CD14-positive monocyte (primary cell): ENCODE data around the gene PLOD2. TPM values are rescaled to one million over a fixed set of nuclear protein-coding genes. Genes with fewer than 3 reads are reported as not detected.

ENCODE experiments used
- DNase-seq, 3 donors: peaks; one replicate each; pipeline ENCODE4 v3.0.0-alpha.2; 2011 to 2022
- H2AFZ ChIP-seq: 2 replicates; pipeline ENCODE4 v1.6.0; 2012; ENCODE audit warnings: mild to moderate bottlenecking, low read depth, low read length, inconsistent platforms; ENCODE audit not compliant: insufficient read depth, poor library complexity, severe bottlenecking
- H3K27ac ChIP-seq, 2 donors: 1 replicate in 1 of 2; 2 replicates in 1 of 2; pipeline ENCODE4 v1.5.1; 2012 to 2013; ENCODE audit warnings: low read length in 2 of 2, control low read depth in 1 of 2, inconsistent platforms in 1 of 2, low read depth in 1 of 2, mild to moderate bottlenecking in 1 of 2
- H3K27me3 ChIP-seq, 2 donors: one replicate each; pipeline versions ENCODE4 v1.6.0 to v1.6.1; 2011 to 2013; ENCODE audit warnings: low read length in 2 of 2; ENCODE audit not compliant: control insufficient read depth in 2 of 2, insufficient read depth in 2 of 2
- H3K36me3 ChIP-seq, 2 donors: replicated peaks in 1 of 2; 1 replicate in 1 of 2; 2 replicates in 1 of 2; pipeline versions ENCODE4 v1.5.1 to v1.6.1; 2012 to 2013; ENCODE audit warnings: low read length in 2 of 2, control low read depth in 1 of 2, inconsistent platforms in 1 of 2, mild to moderate bottlenecking in 1 of 2; ENCODE audit not compliant: insufficient read depth in 2 of 2, control insufficient read depth in 1 of 2
- H3K4me1 ChIP-seq, 2 donors: 1 replicate in 1 of 2; 2 replicates in 1 of 2; pipeline versions ENCODE4 v1.5.1 to v1.6.1; 2012 to 2013; ENCODE audit warnings: low read length in 2 of 2, control low read depth in 1 of 2, inconsistent platforms in 1 of 2, mild to moderate bottlenecking in 1 of 2, moderate library complexity in 1 of 2; ENCODE audit not compliant: insufficient read depth in 2 of 2, control insufficient read depth in 1 of 2
- H3K4me2 ChIP-seq: replicated peaks from 2 replicates; pipeline ENCODE3; 2012; ENCODE audit warnings: low read length, moderate library complexity, mild to moderate bottlenecking; ENCODE audit not compliant: poor library complexity, severe bottlenecking; ENCODE audit errors: extremely low read depth
- H3K4me3 ChIP-seq, 3 experiments: fragments of 200-600 bp in 1 of 3; sonication (generic) in 1 of 3; replicated peaks in 1 of 3; 1 replicate in 2 of 3; 2 replicates in 1 of 3; pipeline ENCODE4 v1.5.1; 2011 to 2013; ENCODE audit warnings: low read length in 3 of 3, mild to moderate bottlenecking in 3 of 3, control low read depth in 2 of 3, low read depth in 2 of 3, inconsistent platforms in 1 of 3, moderate library complexity in 1 of 3
- H3K79me2 ChIP-seq: 2 replicates; pipeline ENCODE4 v1.6.0; 2012; ENCODE audit warnings: mild to moderate bottlenecking, control low read depth, inconsistent platforms, low read length, moderate library complexity; ENCODE audit not compliant: insufficient read depth
- H3K9ac ChIP-seq: 2 replicates; pipeline ENCODE4 v1.6.0; 2017; ENCODE audit warnings: low read length, mild to moderate bottlenecking; ENCODE audit not compliant: insufficient read depth, poor library complexity, severe bottlenecking
- H3K9me3 ChIP-seq, 2 donors: replicated peaks in 1 of 2; 1 replicate in 1 of 2; 2 replicates in 1 of 2; pipeline versions ENCODE4 v1.5.1 to v1.6.1; 2012 to 2013; ENCODE audit warnings: low read length in 2 of 2, control low read depth in 1 of 2; ENCODE audit not compliant: control insufficient read depth in 1 of 2, insufficient read depth in 1 of 2
- H4K20me1 ChIP-seq: 2 replicates; pipeline ENCODE4 v1.6.0; 2012; ENCODE audit warnings: mild to moderate bottlenecking, low read length, control low read depth, moderate library complexity; ENCODE audit not compliant: insufficient read depth
- H3K27ac Mint-ChIP-seq, 7 donors: one replicate each; pipeline ENCODE4 v1.8.0; 2020; ENCODE audit warnings: mild to moderate bottlenecking in 7 of 7, mixed read lengths in 7 of 7, moderate library complexity in 6 of 7, inconsistent platforms in 2 of 7
- H3K27me3 Mint-ChIP-seq, 3 donors: one replicate each; pipeline ENCODE4 v1.8.0; 2021 to 2022; ENCODE audit warnings: low read depth in 3 of 3, mild to moderate bottlenecking in 3 of 3, mixed read lengths in 3 of 3, moderate library complexity in 3 of 3, inconsistent platforms in 1 of 3
- H3K36me3 Mint-ChIP-seq, 2 donors: one replicate each; pipeline ENCODE4 v1.8.0; 2020; ENCODE audit warnings: mixed read lengths in 2 of 2, inconsistent platforms in 1 of 2, mild to moderate bottlenecking in 1 of 2
- H3K4me1 Mint-ChIP-seq: one replicate; pipeline ENCODE4 v1.8.0; 2020; ENCODE audit warnings: mild to moderate bottlenecking, mixed read lengths
- H3K4me3 Mint-ChIP-seq, 2 donors: one replicate each; pipeline ENCODE4 v1.8.0; 2020; ENCODE audit warnings: mild to moderate bottlenecking in 2 of 2, mixed read lengths in 2 of 2, moderate library complexity in 1 of 2
- H3K9me3 Mint-ChIP-seq, 7 donors: one replicate each; pipeline ENCODE4 v1.8.0; 2020 to 2022; ENCODE audit warnings: mixed read lengths in 7 of 7, mild to moderate bottlenecking in 6 of 7, moderate library complexity in 6 of 7, inconsistent platforms in 2 of 7
- WGBS: methylation state at CpG from one replicate; pipeline ENCODE4 v1.1.5; 2013; ENCODE audit warnings: missing lambda C conversion rate; ENCODE audit not compliant: insufficient coverage; 5-methylcytosine and 5-hydroxymethylcytosine counted together
- intact Hi-C, 2 donors: fragments of 100-400 bp; cut with micrococcal nuclease; formaldehyde crosslinking; loops; one replicate each; pipeline versions ENCODE4 v1.15.0 to v1.15.1; 2023
- polyA plus RNA-seq, 3 donors: library from polyadenylated mRNA; depleted of rRNA in 1 of 3; unstranded in 2 of 3; stranded (reverse) in 1 of 3; fragments of 300-500 nt in 2 of 3; fragments of >200 nt in 1 of 3; fragmentation: Illumina TruSeq in 2 of 3; gene quantifications; 1 replicate in 2 of 3; 2 replicates in 1 of 3; pipeline ENCODE4 v1.2.3, GENCODE V29; 2012 to 2021
- TF ChIP-seq, protein P1 (sequence below): fragments of 200-600 bp; IDR thresholded peaks from one replicate; pipeline ENCODE4 v1.8.0; 2022; ENCODE audit warnings: antibody characterized with exemption, mild to moderate bottlenecking

The PLOD2 gene
- polyA plus RNA-seq, 3 donors, result not detected

DNA sequence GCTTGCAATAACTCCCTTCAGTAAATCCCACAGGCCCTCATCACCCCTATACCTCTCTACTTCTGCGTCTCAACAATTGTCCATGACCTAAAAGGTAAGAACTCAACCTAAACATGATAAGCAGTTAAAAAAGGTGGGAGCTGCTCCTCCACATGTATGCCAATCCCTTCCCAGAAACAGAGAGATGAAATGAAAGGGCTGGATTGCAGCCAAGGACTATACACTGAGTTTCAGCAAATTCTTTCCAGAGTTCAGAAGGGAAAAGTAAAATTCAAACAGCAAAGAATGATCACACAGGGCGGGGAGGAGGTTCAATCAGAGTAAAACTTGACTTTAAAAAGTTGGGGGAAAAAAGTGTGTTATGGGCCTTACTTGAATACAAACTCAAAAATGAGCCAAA lies 27.5 kb downstream of the PLOD2 start:
- Histone ChIP-seq H3K79me2 (no peaks in the 10 kb centered on the region), H3K4me1 (no peaks in the 10 kb centered on the region), H3K9ac (no peak overlapping the region), H2AFZ (no peak overlapping the region), H3K27ac (no peak overlapping the region), H4K20me1 (no peaks in the 10 kb centered on the region), H3K9me3 (no peaks in the 10 kb centered on the region), H3K27me3 (no peaks in the 10 kb centered on the region), H3K4me3 (no peak overlapping the region), H3K4me2 (no peak overlapping the region), H3K36me3 (no peaks in the 10 kb centered on the region)
- TF ChIP-seq, protein P1, sequence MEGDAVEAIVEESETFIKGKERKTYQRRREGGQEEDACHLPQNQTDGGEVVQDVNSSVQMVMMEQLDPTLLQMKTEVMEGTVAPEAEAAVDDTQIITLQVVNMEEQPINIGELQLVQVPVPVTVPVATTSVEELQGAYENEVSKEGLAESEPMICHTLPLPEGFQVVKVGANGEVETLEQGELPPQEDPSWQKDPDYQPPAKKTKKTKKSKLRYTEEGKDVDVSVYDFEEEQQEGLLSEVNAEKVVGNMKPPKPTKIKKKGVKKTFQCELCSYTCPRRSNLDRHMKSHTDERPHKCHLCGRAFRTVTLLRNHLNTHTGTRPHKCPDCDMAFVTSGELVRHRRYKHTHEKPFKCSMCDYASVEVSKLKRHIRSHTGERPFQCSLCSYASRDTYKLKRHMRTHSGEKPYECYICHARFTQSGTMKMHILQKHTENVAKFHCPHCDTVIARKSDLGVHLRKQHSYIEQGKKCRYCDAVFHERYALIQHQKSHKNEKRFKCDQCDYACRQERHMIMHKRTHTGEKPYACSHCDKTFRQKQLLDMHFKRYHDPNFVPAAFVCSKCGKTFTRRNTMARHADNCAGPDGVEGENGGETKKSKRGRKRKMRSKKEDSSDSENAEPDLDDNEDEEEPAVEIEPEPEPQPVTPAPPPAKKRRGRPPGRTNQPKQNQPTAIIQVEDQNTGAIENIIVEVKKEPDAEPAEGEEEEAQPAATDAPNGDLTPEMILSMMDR, result no peak
- no peak overlapping the region for H3K4me3 Mint-ChIP-seq
- H3K9me3 Mint-ChIP-seq, result peaks cover 0 to 4% (median 0%) of the 10 kb centered on the region in 7 donors
- WGBS, result no CpG with 5 or more reads among the region's 2 CpGs
- DNase-seq, result no peak
- no peak overlapping the region for H3K27ac Mint-ChIP-seq
- intact Hi-C loops, result no loop called here
- H3K36me3 Mint-ChIP-seq, result no peaks in the 10 kb centered on the region
- H3K27me3 Mint-ChIP-seq, result peaks cover 0 to 2% (median 0%) of the 10 kb centered on the region in 3 donors
- H3K4me1 Mint-ChIP-seq, result no peaks in the 10 kb centered on the region

DNA sequence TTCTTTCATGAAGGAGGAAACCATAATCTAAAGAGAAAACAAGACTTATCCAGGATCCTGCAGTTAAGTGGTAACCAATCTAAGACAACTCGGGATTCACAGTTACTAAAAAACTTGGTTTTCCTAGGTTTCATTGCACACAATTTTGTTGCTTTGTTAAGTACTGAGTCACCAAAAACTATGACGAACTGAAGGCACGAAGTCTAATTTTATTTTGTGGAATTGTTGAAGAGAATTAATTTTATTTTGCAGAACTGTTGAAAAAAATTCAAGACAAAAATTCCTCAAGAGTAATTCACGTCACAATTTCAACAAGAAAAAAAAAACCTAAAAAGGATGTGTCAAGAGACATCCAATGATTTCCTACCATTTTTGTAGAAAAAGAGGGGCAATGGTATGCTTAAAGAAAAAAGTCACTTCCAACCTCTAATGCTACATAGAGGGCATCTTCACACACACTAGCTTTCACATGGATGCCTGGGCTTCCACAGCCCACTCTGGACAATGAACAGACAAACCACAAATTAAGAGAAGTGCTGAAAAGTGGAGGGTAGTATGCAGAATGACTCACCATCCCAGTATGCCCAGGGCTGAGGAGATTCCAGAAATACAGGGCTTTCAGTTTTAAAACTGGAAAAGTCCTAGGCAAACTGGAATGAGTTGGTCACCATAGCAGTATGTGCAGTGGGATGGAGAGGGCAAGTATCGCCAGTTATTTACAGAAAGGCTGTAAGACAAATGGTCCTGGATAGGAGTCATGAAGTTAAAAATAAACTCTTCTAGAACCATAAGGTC lies 29.2 kb downstream of the PLOD2 start:
- H3K4me1 ChIP-seq, result no peaks in the 10 kb centered on the region

More for the DNA sequence above, 29.2 kb downstream of the PLOD2 start:
- H3K36me3 ChIP-seq, result no peaks in the 10 kb centered on the region
- H3K36me3 Mint-ChIP-seq, result no peaks in the 10 kb centered on the region
- no CpG with 5 or more reads among the region's 5 CpGs for WGBS
- intact Hi-C loops, result no loop called here
- no peaks in the 10 kb centered on the region for H3K4me1 Mint-ChIP-seq
- H3K4me3 Mint-ChIP-seq, result no peak overlapping the region
- H3K4me3 ChIP-seq, result no peak overlapping the region
- H3K9ac ChIP-seq, result no peak overlapping the region
- no peaks in the 10 kb centered on the region for H3K9me3 ChIP-seq
- TF ChIP-seq, protein P1, result no peak
- no peak overlapping the region for H3K27ac ChIP-seq
- no peaks in the 10 kb centered on the region for H4K20me1 ChIP-seq
- H2AFZ ChIP-seq, result no peak overlapping the region
- no peaks in the 10 kb centered on the region for H3K79me2 ChIP-seq
- peaks cover 0 to 2% (median 0%) of the 10 kb centered on the region in 3 donors for H3K27me3 Mint-ChIP-seq
- no peak overlapping the region for H3K4me2 ChIP-seq
- H3K27me3 ChIP-seq, result no peaks in the 10 kb centered on the region
- H3K9me3 Mint-ChIP-seq, result peaks cover 0 to 2% (median 0%) of the 10 kb centered on the region in 7 donors
- H3K27ac Mint-ChIP-seq, result no peak overlapping the region
- DNase-seq, result no peak
